LoVo (cell line): ENCODE results near the gene FOXP2.
"Not testable (repeated sequence)": the region's sequence is repeated elsewhere in the genome, so short reads cannot be mapped to it uniquely, and the experiment has no call there.

ENCODE experiments used
- DNase-seq: peaks from one replicate; pipeline ENCODE4 v3.0.0-alpha.2; 2016; ENCODE audit warnings: low spot score

The FOXP2 gene

GRCh38 chr7:114414156-114415063 is at the start of gene FOXP2:
Gene FOXP2, plus strand, starts transcription at chr7:114414815. Its CDS starts 11,697 bp downstream, at chr7:114426512.
- peak; percentile 27 for DNase-seq

GRCh38 chr7:114365791-114366190 is 48.8 kb upstream of the FOXP2 start:
- DNase-seq, result no peak

GRCh38 chr7:114368492-114368891 is 46.1 kb upstream of the FOXP2 start:
- no peak for DNase-seq

- DNase-seq, result no peak
These were observed 45.3 kb upstream of the FOXP2 start for GRCh38 chr7:114369294-114369693.

GRCh38 chr7:114372619-114373018 is 42.0 kb upstream of the FOXP2 start:
- no peak for DNase-seq

- no peak for DNase-seq
These were observed 38.7 kb upstream of the FOXP2 start for GRCh38 chr7:114375907-114376306.

GRCh38 chr7:114383946-114384345 is 30.7 kb upstream of the FOXP2 start:
- DNase-seq, result not testable (repeated sequence)

- DNase-seq, result not testable (repeated sequence)
These were observed 30.3 kb upstream of the FOXP2 start for GRCh38 chr7:114384346-114384745.

- no peak for DNase-seq
These were observed 26.6 kb upstream of the FOXP2 start for GRCh38 chr7:114388021-114388420.

- DNase-seq, result no peak
These were observed 21.9 kb upstream of the FOXP2 start for GRCh38 chr7:114392686-114393085.

- no peak for DNase-seq
These were observed 11.6 kb upstream of the FOXP2 start for GRCh38 chr7:114402876-114403635.

GRCh38 chr7:114405427-114405826 is 9.2 kb upstream of the FOXP2 start:
- DNase-seq, result peak; percentile 34

GRCh38 chr7:114409750-114410149 is 4.9 kb upstream of the FOXP2 start:
- no peak for DNase-seq

- DNase-seq, result no peak
These were observed 2.1 kb upstream of the FOXP2 start for GRCh38 chr7:114412548-114412947.

- no peak for DNase-seq
These were observed 857 bp upstream of the FOXP2 start for GRCh38 chr7:114413761-114414155.

GRCh38 chr7:114415064-114415989 is 712 bp downstream of the FOXP2 start:
- DNase-seq, result no peak

- no peak for DNase-seq
These were observed 1.7 kb downstream of the FOXP2 start for GRCh38 chr7:114416129-114416990.

GRCh38 chr7:114417290-114417689 is 2.7 kb downstream of the FOXP2 start:
- no peak for DNase-seq

GRCh38 chr7:114418117-114418516 is 3.5 kb downstream of the FOXP2 start:
- no peak for DNase-seq

GRCh38 chr7:114419441-114420272 is 5.0 kb downstream of the FOXP2 start:
- DNase-seq, result no peak
